Epidermal melanocyte (primary cell): ENCODE data around the gene CCDC138.

ENCODE experiments used
- DNase-seq: peaks from one replicate; pipeline ENCODE4 v3.0.0; 2011; ENCODE audit warnings: low spot score; ENCODE audit not compliant: insufficient read length

Gene CCDC138

GRCh38 chr2:108918156-108918874 lies 131.7 kb downstream of the CCDC138 start:
- DNase-seq, result no peak

GRCh38 chr2:108918941-108919341 lies 132.4 kb downstream of the CCDC138 start:
- DNase-seq, result no peak

GRCh38 chr2:108919571-108920373 lies 133.2 kb downstream of the CCDC138 start:
- no peak for DNase-seq

GRCh38 chr2:108920686-108921085 lies 134.1 kb downstream of the CCDC138 start:
- no peak for DNase-seq

- no peak for DNase-seq
Measured at GRCh38 chr2:108921096-108922030, 134.8 kb downstream of the CCDC138 start.

- no peak for DNase-seq
Measured at GRCh38 chr2:108922141-108922915, 135.8 kb downstream of the CCDC138 start.

- DNase-seq, result no peak
Measured at GRCh38 chr2:108923019-108923700, 136.6 kb downstream of the CCDC138 start.

- DNase-seq, result no peak
Measured at GRCh38 chr2:108923736-108924579, 137.4 kb downstream of the CCDC138 start.

GRCh38 chr2:108924580-108925251 lies 138.1 kb downstream of the CCDC138 start:
- DNase-seq, result no peak

- no peak for DNase-seq
Measured at GRCh38 chr2:108925286-108925685, 138.7 kb downstream of the CCDC138 start.

GRCh38 chr2:108925735-108926134 lies 139.2 kb downstream of the CCDC138 start:
- DNase-seq, result no peak
